Measurements from ENCODE around the gene HERC2.

DNA sequence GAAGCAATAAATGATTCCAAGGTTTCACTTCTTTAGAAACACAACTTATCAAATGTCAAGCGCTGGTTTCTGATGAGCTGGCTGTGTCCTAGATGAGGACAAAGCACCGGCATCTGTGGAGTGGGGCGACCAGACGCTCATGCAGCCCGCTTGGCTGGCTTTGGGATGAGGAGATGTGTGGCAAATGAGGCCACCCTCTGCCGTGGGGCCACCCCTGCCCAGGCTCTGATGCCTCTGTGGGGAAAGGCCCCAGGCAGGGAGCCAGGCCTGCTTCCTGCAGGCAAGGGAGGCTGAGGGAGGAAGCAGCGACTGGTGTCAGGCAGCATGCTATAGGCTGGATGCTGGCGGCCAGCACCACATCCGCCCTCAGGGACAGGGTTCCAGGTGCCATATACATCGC lies 102.9 kb downstream of the HERC2 start:
- TF ChIP-seq POLR2A (IDR thresholded peaks at IDR 0.05): no peak
- TF ChIP-seq, protein P1, sequence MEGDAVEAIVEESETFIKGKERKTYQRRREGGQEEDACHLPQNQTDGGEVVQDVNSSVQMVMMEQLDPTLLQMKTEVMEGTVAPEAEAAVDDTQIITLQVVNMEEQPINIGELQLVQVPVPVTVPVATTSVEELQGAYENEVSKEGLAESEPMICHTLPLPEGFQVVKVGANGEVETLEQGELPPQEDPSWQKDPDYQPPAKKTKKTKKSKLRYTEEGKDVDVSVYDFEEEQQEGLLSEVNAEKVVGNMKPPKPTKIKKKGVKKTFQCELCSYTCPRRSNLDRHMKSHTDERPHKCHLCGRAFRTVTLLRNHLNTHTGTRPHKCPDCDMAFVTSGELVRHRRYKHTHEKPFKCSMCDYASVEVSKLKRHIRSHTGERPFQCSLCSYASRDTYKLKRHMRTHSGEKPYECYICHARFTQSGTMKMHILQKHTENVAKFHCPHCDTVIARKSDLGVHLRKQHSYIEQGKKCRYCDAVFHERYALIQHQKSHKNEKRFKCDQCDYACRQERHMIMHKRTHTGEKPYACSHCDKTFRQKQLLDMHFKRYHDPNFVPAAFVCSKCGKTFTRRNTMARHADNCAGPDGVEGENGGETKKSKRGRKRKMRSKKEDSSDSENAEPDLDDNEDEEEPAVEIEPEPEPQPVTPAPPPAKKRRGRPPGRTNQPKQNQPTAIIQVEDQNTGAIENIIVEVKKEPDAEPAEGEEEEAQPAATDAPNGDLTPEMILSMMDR (IDR thresholded peaks at IDR 0.05): no peak

Measured in ovary (tissue), 3 donors.